ENCODE measurements around the gene APOB. TPM values are rescaled to one million over a fixed set of nuclear protein-coding genes. Genes with fewer than 3 reads are reported as not detected.

APOB gene
- polyA plus RNA-seq, 1 donor: 0.06 TPM

- DNase-seq: no peak
These were observed 26.1 kb downstream of the APOB start for GRCh38 chr2:21017748-21018276.

- DNase-seq: no peak
These were observed 28.6 kb downstream of the APOB start for GRCh38 chr2:21015281-21015645.

GRCh38 chr2:21014364-21015280 lies 29.3 kb downstream of the APOB start:
- DNase-seq: no peak

- no peak for DNase-seq
These were observed 30.6 kb downstream of the APOB start for GRCh38 chr2:21013043-21013816.

- no peak for DNase-seq
These were observed 31.3 kb downstream of the APOB start for GRCh38 chr2:21012557-21012937.

GRCh38 chr2:21011876-21012556 lies 31.9 kb downstream of the APOB start:
- DNase-seq: no peak

- DNase-seq: no peak
These were observed 32.4 kb downstream of the APOB start for GRCh38 chr2:21011453-21011852.

- no peak for DNase-seq
These were observed 32.9 kb downstream of the APOB start for GRCh38 chr2:21010813-21011439.

GRCh38 chr2:21009662-21010225 lies 34.1 kb downstream of the APOB start:
- no peak for DNase-seq

GRCh38 chr2:21008790-21009661 lies 34.8 kb downstream of the APOB start:
- DNase-seq: no peak

GRCh38 chr2:21008014-21008789 lies 35.7 kb downstream of the APOB start:
- no peak for DNase-seq

- no peak for DNase-seq
These were observed 36.5 kb downstream of the APOB start for GRCh38 chr2:21007129-21008013.

GRCh38 chr2:21006423-21007128 lies 37.3 kb downstream of the APOB start:
- no peak for DNase-seq

- no peak for DNase-seq
These were observed 38.0 kb downstream of the APOB start for GRCh38 chr2:21005700-21006422.

- no peak for DNase-seq
These were observed 38.7 kb downstream of the APOB start for GRCh38 chr2:21005111-21005699.

- DNase-seq: no peak
These were observed 39.7 kb downstream of the APOB start for GRCh38 chr2:21004181-21004572.

GRCh38 chr2:21003572-21004180 lies 40.2 kb downstream of the APOB start:
- no peak for DNase-seq
